DMS114 treated with DMSO at 0.1 percent for 48 hours (cell line): ENCODE data around the gene PNLIPRP1.

Experiments
- DNase-seq: peaks from one replicate; lab custom pipeline; 2025; ENCODE audit not compliant: unreplicated experiment; lab: John Stamatoyannopoulos, UW

PNLIPRP1 gene

DNA sequence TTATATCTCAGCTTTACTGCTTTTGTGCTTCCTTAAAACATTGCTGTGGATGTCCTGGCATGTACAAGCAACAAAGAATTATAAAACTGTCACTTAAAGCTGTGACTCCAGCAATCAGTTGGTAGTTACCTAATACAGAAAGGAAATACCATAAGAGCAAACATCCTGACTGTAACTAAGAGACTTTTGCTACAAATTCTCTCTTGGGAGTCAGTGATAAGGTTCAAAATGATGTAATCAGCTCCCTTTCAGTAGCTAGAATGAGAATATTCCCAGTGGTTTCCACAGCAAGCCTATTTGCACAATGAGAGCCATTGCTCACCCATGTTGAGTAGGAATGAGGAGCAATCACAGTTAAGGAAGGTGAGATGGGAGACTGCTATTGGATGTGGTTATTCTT lies 7.6 kb downstream of the PNLIPRP1 start:
- DNase-seq, result no peak

- DNase-seq, result no peak
Measured at GRCh38 chr10:116599991-116600390, 9.2 kb downstream of the PNLIPRP1 start.

DNA sequence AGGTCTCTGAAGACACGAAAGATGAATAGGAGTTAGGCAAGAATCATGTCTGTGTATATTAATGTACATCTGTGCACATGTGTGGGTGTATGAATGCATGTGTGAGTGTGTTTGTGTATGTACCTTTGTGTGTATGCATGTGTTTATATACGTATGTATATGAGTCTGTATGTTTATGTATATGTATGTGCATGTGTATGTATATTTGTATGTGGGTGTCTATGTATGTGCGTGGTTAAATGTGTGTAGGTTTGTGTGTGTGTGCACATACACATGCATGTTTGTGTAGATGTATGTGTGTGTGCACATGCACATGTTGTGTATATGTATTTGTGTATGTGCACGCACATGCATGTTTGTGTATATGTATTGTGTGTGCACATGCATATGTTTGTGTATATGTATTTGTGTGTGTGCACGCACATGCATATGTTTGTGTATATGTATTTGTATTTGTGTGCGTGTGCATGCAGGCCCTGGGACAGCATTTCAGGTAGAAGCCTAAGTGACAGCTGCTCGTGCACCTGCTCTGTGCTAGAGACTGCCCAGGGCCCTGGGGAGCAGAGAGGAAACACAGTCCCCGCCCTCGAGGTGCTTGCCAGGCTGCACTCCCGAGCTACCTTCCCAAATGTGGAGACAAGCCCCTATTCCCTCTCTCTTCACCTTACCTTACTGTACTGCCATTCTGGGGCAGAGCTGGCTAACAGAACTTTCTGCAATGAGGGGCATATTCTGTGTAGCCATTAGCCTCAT lies 12.1 kb downstream of the PNLIPRP1 start:
- DNase-seq, result no peak

- DNase-seq, result no peak
Measured at GRCh38 chr10:116606061-116606483, 15.3 kb downstream of the PNLIPRP1 start.

DNA sequence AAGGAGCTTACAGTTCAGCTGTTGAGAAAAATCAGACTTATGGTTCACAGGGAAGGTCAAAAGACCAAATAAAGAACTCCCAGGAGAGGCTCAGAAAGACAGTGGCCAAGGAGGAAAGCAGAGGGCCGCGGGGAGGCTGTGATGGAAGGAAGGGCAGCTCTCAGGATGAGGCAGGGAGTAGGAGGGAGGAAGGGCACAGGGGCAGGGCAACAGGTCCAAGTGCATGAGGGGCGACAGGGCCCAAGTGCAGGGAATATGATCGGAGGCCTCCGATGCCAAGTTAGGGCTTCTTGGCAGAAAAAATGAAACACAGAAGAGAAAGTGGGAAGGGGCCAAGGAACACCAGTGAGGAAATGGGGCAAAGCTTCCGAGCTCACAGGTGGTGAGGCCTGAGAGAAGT lies 16.6 kb downstream of the PNLIPRP1 start:
- DNase-seq, result no peak

- peak; percentile 11 for DNase-seq
Measured at GRCh38 chr10:116608686-116609594, 18.2 kb downstream of the PNLIPRP1 start.

- DNase-seq, result no peak
Measured at GRCh38 chr10:116610443-116611152, 19.8 kb downstream of the PNLIPRP1 start.

DNA sequence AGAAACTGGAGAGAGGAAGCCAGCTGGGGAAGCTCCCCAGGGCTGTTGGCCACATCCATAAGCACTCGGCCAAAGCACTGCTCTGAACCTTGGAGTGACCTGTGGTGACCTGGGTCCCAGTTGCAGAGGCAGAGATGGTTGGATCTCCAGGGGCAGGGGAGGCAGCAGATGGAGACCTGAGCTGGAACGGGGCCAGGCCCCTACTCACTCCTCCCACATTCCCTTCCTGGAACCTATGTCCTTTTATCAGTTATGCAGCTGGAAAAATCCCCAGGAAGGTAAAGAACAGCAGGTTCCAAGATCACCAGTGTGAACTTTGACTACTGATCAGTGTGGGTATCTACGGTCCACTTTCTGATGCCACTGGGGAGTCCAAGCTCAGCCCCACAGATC lies 20.4 kb downstream of the PNLIPRP1 start:
- no peak for DNase-seq

DNA sequence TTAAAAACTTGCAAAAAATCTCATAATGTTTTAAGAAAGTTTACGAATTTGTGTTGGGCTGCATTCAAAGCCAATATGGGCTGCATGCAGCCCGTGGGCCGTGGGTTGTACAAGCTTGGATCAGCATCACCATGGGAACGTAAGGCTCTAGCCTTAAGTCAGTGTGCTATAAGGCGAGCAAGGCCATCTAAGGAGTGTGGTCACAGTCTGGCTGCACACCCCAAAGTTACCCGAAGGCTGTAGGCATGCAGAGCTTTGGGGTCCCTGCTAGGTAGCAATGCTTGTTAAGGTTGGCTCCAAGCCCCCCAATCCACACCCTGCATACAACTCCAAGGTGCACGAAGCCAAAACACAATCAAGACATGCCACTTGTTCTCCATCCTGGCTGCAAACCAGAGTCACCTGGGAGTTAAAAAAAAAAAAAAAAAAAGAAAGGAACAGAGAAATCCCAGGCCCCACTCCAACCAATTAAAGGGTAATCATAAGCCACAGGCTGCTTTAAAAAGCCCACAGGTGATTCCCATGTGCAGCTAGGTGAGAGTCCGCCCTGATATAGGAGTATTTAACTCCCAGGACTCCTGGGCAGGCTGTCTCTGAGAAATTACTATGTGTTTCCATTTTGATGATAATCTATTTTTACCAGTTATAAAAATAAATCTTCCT lies 21.5 kb downstream of the PNLIPRP1 start:
- no peak for DNase-seq

- DNase-seq, result no peak
Measured at GRCh38 chr10:116613471-116613870, 22.7 kb downstream of the PNLIPRP1 start.

DNA sequence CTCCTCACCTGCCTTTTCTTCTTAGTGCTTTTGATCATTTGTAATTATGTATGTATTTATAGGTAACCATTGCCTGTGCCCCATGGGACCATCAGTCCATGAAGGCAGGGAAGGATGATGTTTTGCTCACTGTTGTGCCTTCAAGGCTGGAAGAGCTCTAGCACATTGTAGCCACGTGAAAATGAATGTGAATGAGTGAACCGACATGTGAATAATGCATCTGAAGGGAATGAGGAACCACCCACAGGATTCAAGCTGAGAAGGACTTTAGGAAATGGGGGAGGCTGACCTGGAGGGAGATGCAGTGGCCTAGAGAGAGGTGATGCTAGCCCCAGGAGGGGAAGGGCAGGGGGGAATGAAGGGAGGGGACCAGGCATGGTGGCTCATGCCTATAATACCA lies 24.0 kb downstream of the PNLIPRP1 start:
- no peak for DNase-seq

GRCh38 chr10:116615199-116615776 lies 24.5 kb downstream of the PNLIPRP1 start:
- no peak for DNase-seq

DNA sequence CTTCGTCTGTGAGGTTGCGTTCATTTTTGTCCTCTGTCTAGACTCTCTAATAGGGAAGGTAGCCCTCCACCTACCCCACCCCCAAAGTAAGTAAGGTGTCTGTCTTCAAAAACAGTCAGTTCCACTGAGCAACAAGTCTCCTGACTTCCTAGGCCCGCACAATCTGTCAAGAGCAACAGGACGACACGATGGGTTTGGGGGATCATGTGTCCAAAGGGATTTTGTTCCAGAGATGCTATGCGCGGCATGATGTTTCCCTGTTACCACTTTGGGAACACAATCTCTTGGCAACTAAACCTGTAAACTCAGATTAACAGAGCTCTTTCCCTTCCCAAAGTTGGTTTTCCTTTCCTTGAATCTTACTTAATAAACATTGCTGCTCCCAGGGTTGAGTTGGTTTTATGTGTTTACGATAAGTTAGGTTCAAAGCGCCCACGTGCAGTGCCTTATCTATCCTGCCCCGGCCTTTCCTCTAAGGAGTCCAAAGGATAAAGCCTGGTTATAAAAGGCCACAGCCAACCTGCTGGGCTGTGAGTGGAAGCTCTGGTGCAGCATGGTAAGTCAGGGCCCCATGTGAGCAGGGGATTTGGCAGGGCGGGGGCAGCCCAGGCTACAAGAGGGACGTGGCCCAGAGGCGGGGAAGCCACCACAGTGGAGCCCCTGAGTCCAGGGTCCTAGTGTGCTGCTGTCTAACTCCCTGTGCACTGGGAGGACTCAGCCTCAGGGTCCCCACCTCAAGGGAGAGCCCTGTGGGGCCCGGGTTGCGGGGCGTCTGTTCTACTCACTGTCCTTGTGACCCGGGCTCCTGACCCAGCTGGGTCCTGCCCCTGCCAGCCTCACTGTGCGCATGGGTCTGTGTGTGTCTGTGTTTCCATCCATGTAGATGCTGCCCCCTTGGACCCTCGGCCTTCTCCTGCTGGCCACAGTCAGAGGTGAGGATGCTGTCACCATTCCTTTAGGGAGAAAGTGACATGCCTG lies 30.0 kb downstream of the PNLIPRP1 start, which contains the start of gene PNLIPRP2:
Gene PNLIPRP2 (plus strand): TSS at position 531 of the 978 bp plus-strand sequence.
- no peak for DNase-seq

- no peak for DNase-seq
Measured at GRCh38 chr10:116621476-116621875, 30.7 kb downstream of the PNLIPRP1 start.

GRCh38 chr10:116621934-116622655 lies 31.3 kb downstream of the PNLIPRP1 start:
- DNase-seq, result no peak

GRCh38 chr10:116625845-116626244 lies 35.1 kb downstream of the PNLIPRP1 start:
- DNase-seq, result no peak

DNA sequence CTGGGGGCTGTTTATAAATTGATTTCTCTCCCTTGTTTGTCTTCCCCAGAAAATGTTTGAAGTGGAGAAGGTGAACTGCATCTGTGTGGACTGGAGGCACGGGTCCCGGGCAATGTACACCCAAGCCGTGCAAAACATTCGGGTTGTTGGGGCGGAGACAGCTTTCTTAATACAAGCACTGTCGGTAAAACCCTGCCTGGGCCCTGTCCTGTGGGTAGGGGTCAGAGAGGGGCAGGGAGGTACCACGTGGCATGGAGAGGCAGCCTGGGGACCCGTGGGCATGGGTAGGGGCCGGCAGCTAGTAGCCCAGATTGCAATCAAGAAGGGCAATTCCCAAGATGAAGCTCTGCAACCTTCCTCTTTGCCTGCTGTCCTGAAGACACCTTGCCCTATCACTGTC lies 36.1 kb downstream of the PNLIPRP1 start:
- DNase-seq, result no peak

GRCh38 chr10:116627386-116627933 lies 36.7 kb downstream of the PNLIPRP1 start:
- peak; percentile 42 for DNase-seq
